ENCODE data around the gene PLXDC2.

The PLXDC2 gene

GRCh38 chr10:20005638-20006037 lies 189.4 kb downstream of the PLXDC2 start:
- Histone ChIP-seq H3K36me3 (ENCODE audit: low read depth) (no peaks in the 10 kb centered on the region), H3K27me3 (ENCODE audit: insufficient read depth, poor library complexity, severe bottlenecking) (no peaks in the 10 kb centered on the region), H3K4me3 (ENCODE audit: severe bottlenecking) (no peak overlapping the region), H3K9me3 (ENCODE audit: severe bottlenecking) (no peaks in the 10 kb centered on the region), H3K4me1 (ENCODE audit: insufficient read depth, poor library complexity, severe bottlenecking) (peaks cover 11% of the 10 kb centered on the region), H3K27ac (ENCODE audit: poor library complexity, severe bottlenecking) (no peak overlapping the region)
- no peak for ATAC-seq (ENCODE audit: low read depth)
- no peak for DNase-seq (ENCODE audit: low spot score)
- no peak for TF ChIP-seq CTCF (IDR thresholded peaks at IDR 0.05; ENCODE audit: poor library complexity, severe bottlenecking)

GRCh38 chr10:20006169-20006870 lies 190.1 kb downstream of the PLXDC2 start:
- no peak for DNase-seq (ENCODE audit: low spot score)
- no peaks in the 10 kb centered on the region for H3K27me3 ChIP-seq (ENCODE audit: insufficient read depth, poor library complexity, severe bottlenecking)
- no peak for ATAC-seq (ENCODE audit: low read depth)
- H3K27ac ChIP-seq (ENCODE audit: poor library complexity, severe bottlenecking) = no peak overlapping the region
- no peak overlapping the region for H3K4me3 ChIP-seq (ENCODE audit: severe bottlenecking)
- TF ChIP-seq CTCF (IDR thresholded peaks at IDR 0.05; ENCODE audit: poor library complexity, severe bottlenecking) = no peak
- H3K36me3 ChIP-seq (ENCODE audit: low read depth) = no peaks in the 10 kb centered on the region
- H3K4me1 ChIP-seq (ENCODE audit: insufficient read depth, poor library complexity, severe bottlenecking) = peaks cover 11% of the 10 kb centered on the region
- no peaks in the 10 kb centered on the region for H3K9me3 ChIP-seq (ENCODE audit: severe bottlenecking)

GRCh38 chr10:20007426-20007825 lies 191.2 kb downstream of the PLXDC2 start:
- Histone ChIP-seq H3K4me3 (ENCODE audit: severe bottlenecking) (no peak overlapping the region), H3K27me3 (ENCODE audit: insufficient read depth, poor library complexity, severe bottlenecking) (no peaks in the 10 kb centered on the region), H3K4me1 (ENCODE audit: insufficient read depth, poor library complexity, severe bottlenecking) (peaks cover 11% of the 10 kb centered on the region), H3K9me3 (ENCODE audit: severe bottlenecking) (no peaks in the 10 kb centered on the region), H3K36me3 (ENCODE audit: low read depth) (no peaks in the 10 kb centered on the region), H3K27ac (ENCODE audit: poor library complexity, severe bottlenecking) (no peak overlapping the region)
- TF ChIP-seq CTCF (IDR thresholded peaks at IDR 0.05; ENCODE audit: poor library complexity, severe bottlenecking) = no peak
- no peak for DNase-seq (ENCODE audit: low spot score)
- ATAC-seq (ENCODE audit: low read depth) = 0 out of 3 replicates have a peak, but pooled peaks have one; percentile 14

- Histone ChIP-seq H3K9me3 (ENCODE audit: severe bottlenecking) (no peaks in the 10 kb centered on the region), H3K4me3 (ENCODE audit: severe bottlenecking) (no peak overlapping the region), H3K27ac (ENCODE audit: poor library complexity, severe bottlenecking) (no peak overlapping the region), H3K36me3 (ENCODE audit: low read depth) (no peaks in the 10 kb centered on the region), H3K4me1 (ENCODE audit: insufficient read depth, poor library complexity, severe bottlenecking) (no peaks in the 10 kb centered on the region), H3K27me3 (ENCODE audit: insufficient read depth, poor library complexity, severe bottlenecking) (no peaks in the 10 kb centered on the region)
- no peak for ATAC-seq (ENCODE audit: low read depth)
- TF ChIP-seq CTCF (IDR thresholded peaks at IDR 0.05; ENCODE audit: poor library complexity, severe bottlenecking) = no peak
- DNase-seq (ENCODE audit: low spot score) = no peak
These were observed 197.9 kb downstream of the PLXDC2 start for GRCh38 chr10:20013991-20014750.

GRCh38 chr10:20017961-20018360 lies 201.7 kb downstream of the PLXDC2 start:
- Histone ChIP-seq H3K4me3 (ENCODE audit: severe bottlenecking) (no peak overlapping the region), H3K36me3 (ENCODE audit: low read depth) (no peaks in the 10 kb centered on the region), H3K27me3 (ENCODE audit: insufficient read depth, poor library complexity, severe bottlenecking) (no peaks in the 10 kb centered on the region), H3K4me1 (ENCODE audit: insufficient read depth, poor library complexity, severe bottlenecking) (no peaks in the 10 kb centered on the region), H3K27ac (ENCODE audit: poor library complexity, severe bottlenecking) (no peak overlapping the region), H3K9me3 (ENCODE audit: severe bottlenecking) (no peaks in the 10 kb centered on the region)
- ATAC-seq (ENCODE audit: low read depth) (no peak), DNase-seq (ENCODE audit: low spot score) (no peak)
- no peak for TF ChIP-seq CTCF (IDR thresholded peaks at IDR 0.05; ENCODE audit: poor library complexity, severe bottlenecking)

Data from RWPE2 (cell line).